Endothelial cell of umbilical vein (primary cell): ENCODE results near the gene OR6V1. TPM values are rescaled to one million over a fixed set of nuclear protein-coding genes. Genes with fewer than 3 reads are reported as not detected.
A peak's percentile ranks its signal among the peaks of the same experiment; 100 is the strongest.

Experiments
- BruUV-seq: library from RNA; stranded (reverse); fragments of 400-500 nt; replicated peaks from 2 replicates; lab custom pipeline; 2021; lab: Mats Ljungman, UMichigan
- CTCF ChIA-PET: fragments of 300-600, 350-600 bp; sonication (Branson Sonifier 250); formaldehyde crosslinking; loops from one replicate; lab custom pipeline; 2021; ENCODE audit warnings: antibody characterized with exemption, inconsistent platforms; lab: Charles Lee
- POLR2A ChIA-PET: fragments of 300-600, 350-600 bp; sonication (Branson Sonifier 250); formaldehyde crosslinking; loops from one replicate; lab custom pipeline; 2021; ENCODE audit warnings: antibody characterized with exemption, inconsistent platforms; lab: Charles Lee
- DNase-seq: peaks from one replicate; pipeline ENCODE4 v3.0.0-alpha.2; 2011; ENCODE audit warnings: low read depth, low spot score
- FAIRE-seq: peaks from 2 replicates; lab custom pipeline; 2011; peaks lifted over from hg19 to GRCh38; lab: Jason Lieb, UNC
- H2AFZ ChIP-seq: 2 replicates; pipeline ENCODE4 v1.6.0; 2012; ENCODE audit warnings: low read depth, low read length, control low read depth, inconsistent platforms
- H3K27ac ChIP-seq: 2 replicates; pipeline ENCODE4 v1.5.1; 2011; ENCODE audit warnings: low read depth, mild to moderate bottlenecking, control low read depth, low read length, moderate library complexity; ENCODE audit not compliant: insufficient read depth
- H3K27me3 ChIP-seq, 2 experiments: 2 replicates each; pipeline versions ENCODE4 v1.6.0 to v1.6.1; 2011; ENCODE audit warnings: low read length in 2 of 2, mixed read lengths in 1 of 2; ENCODE audit not compliant: control insufficient read depth in 2 of 2, insufficient read depth in 2 of 2
- H3K36me3 ChIP-seq, 2 experiments: 2 replicates in 1 of 2; 3 replicates in 1 of 2; pipeline ENCODE4 v1.5.1; 2011; ENCODE audit warnings: low read length in 2 of 2, mild to moderate bottlenecking in 1 of 2, moderate library complexity in 1 of 2; ENCODE audit not compliant: control insufficient read depth in 2 of 2, insufficient read depth in 2 of 2; ENCODE audit errors: extremely low read depth in 1 of 2
- H3K4me1 ChIP-seq: 3 replicates; pipeline ENCODE4 v1.5.1; 2011; ENCODE audit warnings: mild to moderate bottlenecking, low read length; ENCODE audit not compliant: control insufficient read depth, insufficient read depth; ENCODE audit errors: extremely low read depth
- H3K4me2 ChIP-seq: 2 replicates; pipeline ENCODE4 v1.6.1; 2011; ENCODE audit warnings: low read length, control low read depth, mixed read lengths; ENCODE audit not compliant: insufficient read depth
- H3K4me3 ChIP-seq, 3 experiments: fragments of 200-600 bp in 1 of 3; sonication (generic), shearing (Covaris generic) in 1 of 3; replicated peaks in 1 of 3; 2 replicates each; pipeline ENCODE4 v1.5.1; 2011 to 2016; ENCODE audit warnings: control low read depth in 3 of 3, low read length in 3 of 3, mild to moderate bottlenecking in 2 of 3, inconsistent platforms in 1 of 3, low read depth in 1 of 3, moderate library complexity in 1 of 3; ENCODE audit not compliant: insufficient read depth in 1 of 3
- H3K79me2 ChIP-seq: 2 replicates; pipeline ENCODE4 v1.6.0; 2012; ENCODE audit warnings: low read length, inconsistent platforms; ENCODE audit not compliant: control insufficient read depth, insufficient read depth
- H3K9ac ChIP-seq: replicated peaks from 2 replicates; pipeline ENCODE3; 2011; ENCODE audit warnings: low read length, control low read depth; ENCODE audit not compliant: insufficient read depth; ENCODE audit errors: extremely low read depth
- H3K9me1 ChIP-seq: replicated peaks from 3 replicates; pipeline ENCODE4 v1.6.0; 2011; ENCODE audit warnings: mild to moderate bottlenecking, low read length; ENCODE audit not compliant: control insufficient read depth, insufficient read depth; ENCODE audit errors: extremely low read depth
- H3K9me3 ChIP-seq: replicated peaks from 2 replicates; pipeline ENCODE4 v1.5.1; 2012; ENCODE audit warnings: low read length, inconsistent platforms; ENCODE audit not compliant: control insufficient read depth, insufficient read depth
- H4K20me1 ChIP-seq: replicated peaks from 2 replicates; pipeline ENCODE3; 2011; ENCODE audit warnings: mild to moderate bottlenecking, low read length; ENCODE audit not compliant: control insufficient read depth, insufficient read depth; ENCODE audit errors: extremely low read depth
- CTCF ChIP-seq, 2 donors: IDR thresholded peaks; 1 replicate in 1 of 2; 2 replicates in 1 of 2; pipeline ENCODE4 v1.5.1; 2011; ENCODE audit warnings: low read length in 2 of 2, mild to moderate bottlenecking in 2 of 2, moderate library complexity in 2 of 2, control low read depth in 1 of 2, inconsistent platforms in 1 of 2, low read depth in 1 of 2; ENCODE audit not compliant: insufficient read depth in 1 of 2; ENCODE audit errors: extremely low read depth in 1 of 2
- EZH2 ChIP-seq: IDR thresholded peaks from 2 replicates; pipeline ENCODE4 v1.6.1; 2012; ENCODE audit warnings: borderline replicate concordance, low read depth, mild to moderate bottlenecking, moderate library complexity, low read length, inconsistent platforms; ENCODE audit not compliant: severe bottlenecking
- FOS ChIP-seq: IDR thresholded peaks from 2 replicates; pipeline ENCODE4 v1.6.1; 2011; ENCODE audit warnings: mild to moderate bottlenecking, low read length, moderate library complexity, borderline replicate concordance; ENCODE audit not compliant: insufficient read depth
- GATA2 ChIP-seq: IDR thresholded peaks from 2 replicates; pipeline ENCODE4 v1.7.0; 2011; ENCODE audit warnings: low read depth, mild to moderate bottlenecking, moderate library complexity, mixed read lengths, low read length; ENCODE audit not compliant: insufficient read length, insufficient read depth
- JUN ChIP-seq: IDR thresholded peaks from 2 replicates; pipeline ENCODE4 v1.6.1; 2011; ENCODE audit warnings: borderline replicate concordance, low read depth; ENCODE audit not compliant: insufficient read length, insufficient read depth
- MAX ChIP-seq: IDR thresholded peaks from 2 replicates; pipeline ENCODE4 v1.6.1; 2011; ENCODE audit not compliant: insufficient read depth, insufficient read length
- MYC ChIP-seq: IDR thresholded peaks from one replicate; pipeline ENCODE4 v1.6.1; 2011; ENCODE audit warnings: mild to moderate bottlenecking, low read depth, low read length
- POLR2A ChIP-seq: IDR thresholded peaks from 2 replicates; pipeline ENCODE4 v1.6.1; 2012; ENCODE audit warnings: low read depth, mild to moderate bottlenecking, control low read depth, low read length
- POLR2AphosphoS5 ChIP-seq: IDR thresholded peaks from 2 replicates; pipeline ENCODE4 v1.6.1; 2012; ENCODE audit warnings: low read depth, mild to moderate bottlenecking, control low read depth, low read length, moderate library complexity; ENCODE audit not compliant: insufficient read depth
- dilution Hi-C: fragments of 300-500 bp; cut with MboI; formaldehyde crosslinking; loops from one replicate; pipeline ENCODE4 v1.15.0; 2019; ENCODE audit warnings: low sequenced_read_pairs; ENCODE audit not compliant: extremely low pct_ligation_motif_present
- intact Hi-C: fragments of 100-400 bp; cut with micrococcal nuclease; formaldehyde crosslinking; loops from one replicate; pipeline ENCODE4 v1.10.0; 2022
- polyA plus RNA-seq, 4 experiments: library from polyadenylated mRNA; depleted of rRNA in 3 of 4; stranded (reverse) in 3 of 4; unstranded in 1 of 4; fragments of >200 nt; gene quantifications; 2 replicates each; pipeline versions ENCODE4 v1.2.1 to v1.2.3, GENCODE V29; 2011 to 2012; ENCODE audit warnings: missing spikeins in 1 of 4
- total RNA-seq: library from RNA; stranded (reverse); gene quantifications from 2 replicates; pipeline ENCODE4 v1.2.3, GENCODE V29; 2021

The OR6V1 gene
- total and polyA plus RNA-seq, 2 donors (not counting 3 experiments of a cell fraction or from before 2014, with no cell fraction given): not detected

- H3K4me2 ChIP-seq: no peak overlapping the region
- no peak overlapping the region for H3K4me3 ChIP-seq
- DNase-seq (no peak), FAIRE-seq (no peak)
- peaks cover 27% of the 10 kb centered on the region for H3K4me1 ChIP-seq
- H3K36me3 ChIP-seq: no peaks in the 10 kb centered on the region
- BruUV-seq: no TSS peak
- ChIA-PET POLR2A (no interaction called here), CTCF (interaction anchor here (1.1 to 26.4 kb wide), 4 partner anchors 8 to 202 kb away, joined by 4 to 967 read pairs (median 22); partner anchors contain the start of gene TAS2R40)
- no peaks in the 10 kb centered on the region for H3K9me1 ChIP-seq
- intact Hi-C loops (loop anchor here (10.0 kb wide), 1 partner anchor 488 kb away; no protein-coding TSS in a partner anchor), dilution Hi-C loops (loop anchor here (25.0 kb wide), 1 partner anchor 195 kb away; the partner anchor contains the start of gene TAS2R40)
- no peaks in the 10 kb centered on the region for H3K27me3 ChIP-seq
- H3K79me2 ChIP-seq: no peaks in the 10 kb centered on the region
- H4K20me1 ChIP-seq: no peaks in the 10 kb centered on the region
- TF ChIP-seq POLR2AphosphoS5 (no peak), FOS (no peak), POLR2A (no peak), EZH2 (no peak), MYC (no peak), JUN (no peak)
- H3K9me3 ChIP-seq: no peaks in the 10 kb centered on the region
- H2AFZ ChIP-seq: no peak overlapping the region
- H3K27ac ChIP-seq: no peak overlapping the region
- no peak overlapping the region for H3K9ac ChIP-seq
These were observed 35.1 kb upstream of the OR6V1 start for GRCh38 chr7:143016996-143017395.

GRCh38 chr7:143018931-143019330 is 33.2 kb upstream of the OR6V1 start:
- Histone ChIP-seq H4K20me1 (no peaks in the 10 kb centered on the region), H3K9me1 (no peaks in the 10 kb centered on the region), H2AFZ (no peak overlapping the region), H3K27ac (peak overlapping the region; percentile 55), H3K9me3 (no peaks in the 10 kb centered on the region), H3K4me3 (no peak overlapping the region), H3K4me1 (peaks cover 22% of the 10 kb centered on the region), H3K4me2 (peak overlapping the region; percentile 52), H3K9ac (no peak overlapping the region), H3K27me3 (no peaks in the 10 kb centered on the region), H3K79me2 (no peaks in the 10 kb centered on the region), H3K36me3 (no peaks in the 10 kb centered on the region)
- CTCF ChIA-PET: interaction anchor here (0.8 to 26.4 kb wide), 4 partner anchors 11 to 200 kb away, joined by 3 to 967 read pairs (median 8); partner anchors contain the start of gene TAS2R40
- FAIRE-seq (no peak), DNase-seq (peak; percentile 73)
- dilution Hi-C loops (loop anchor here (25.0 kb wide), 1 partner anchor 193 kb away; the partner anchor contains the start of gene TAS2R40), intact Hi-C loops (loop anchor here (10.0 kb wide), 1 partner anchor 486 kb away; no protein-coding TSS in a partner anchor)
- no TSS peak for BruUV-seq
- POLR2A ChIA-PET: no interaction called here
- peak; percentile 87 for TF ChIP-seq JUN
- TF ChIP-seq GATA2: no peak
- TF ChIP-seq EZH2: no peak
- TF ChIP-seq POLR2AphosphoS5: no peak
- TF ChIP-seq CTCF (IDR thresholded peaks at IDR 0.05; ENCODE audit: extremely low read depth in 1 of 2, insufficient read depth in 1 of 2, low read depth in 1 of 2, low read length in 2 of 2): no peak
- TF ChIP-seq FOS: peak; percentile 79
- no peak for TF ChIP-seq MAX
